Keratinocyte (primary cell): ENCODE measurements around the gene HIRA.

Experiments
- CTCF ChIP-seq, 3 experiments: IDR thresholded peaks in 1 of 3; conservative IDR thresholded peaks in 1 of 3; optimal IDR thresholded peaks in 1 of 3; 2 replicates in 2 of 3; 3 replicates in 1 of 3; pipeline versions ENCODE3 to v1.5.1; 2011; ENCODE audit warnings: low read length in 3 of 3, mild to moderate bottlenecking in 3 of 3, moderate library complexity in 2 of 3, control low read depth in 1 of 3, inconsistent platforms in 1 of 3; ENCODE audit not compliant: insufficient read depth in 2 of 3; ENCODE audit errors: extremely low read depth in 1 of 3
- EZH2 ChIP-seq: IDR thresholded peaks from one replicate; pipeline ENCODE4 v1.6.1; 2012; ENCODE audit warnings: inconsistent platforms, mild to moderate bottlenecking, low read length, moderate library complexity

- no peak for TF ChIP-seq CTCF (optimal IDR thresholded peaks at IDR 0.05 in 1 of 3, IDR thresholded peaks at IDR 0.05 in 1 of 3, conservative IDR thresholded peaks at IDR 0.05 in 1 of 3; ENCODE audit: extremely low read depth in 1 of 3, insufficient read depth in 2 of 3, low read length in 3 of 3)
- no peak for TF ChIP-seq EZH2
These were observed 16.0 kb upstream of the HIRA start, which contains the start of gene C22orf39 for GRCh38 chr22:19447330-19448075.
